ENCODE measurements around the gene FAM168A.

DNA sequence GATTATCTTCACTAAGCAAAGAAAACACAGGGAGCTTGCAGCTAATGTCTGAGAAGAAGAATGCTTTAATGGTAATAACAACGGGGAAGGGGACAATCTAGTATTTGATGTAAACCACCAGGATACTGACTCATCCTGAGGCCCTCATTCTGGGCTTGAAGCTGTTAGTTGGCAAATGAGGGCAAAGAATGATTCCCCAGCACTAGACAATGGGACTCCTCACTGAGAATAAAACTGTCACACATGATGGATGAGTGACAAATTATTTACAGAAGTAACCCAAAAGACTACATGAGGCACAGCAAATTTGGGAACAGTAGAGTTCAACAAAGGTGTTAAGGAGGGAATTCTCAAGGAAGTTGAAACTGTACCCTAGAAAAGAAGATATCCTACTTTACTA, 76.3 kb downstream of the FAM168A start:
- TF ChIP-seq, protein P1, sequence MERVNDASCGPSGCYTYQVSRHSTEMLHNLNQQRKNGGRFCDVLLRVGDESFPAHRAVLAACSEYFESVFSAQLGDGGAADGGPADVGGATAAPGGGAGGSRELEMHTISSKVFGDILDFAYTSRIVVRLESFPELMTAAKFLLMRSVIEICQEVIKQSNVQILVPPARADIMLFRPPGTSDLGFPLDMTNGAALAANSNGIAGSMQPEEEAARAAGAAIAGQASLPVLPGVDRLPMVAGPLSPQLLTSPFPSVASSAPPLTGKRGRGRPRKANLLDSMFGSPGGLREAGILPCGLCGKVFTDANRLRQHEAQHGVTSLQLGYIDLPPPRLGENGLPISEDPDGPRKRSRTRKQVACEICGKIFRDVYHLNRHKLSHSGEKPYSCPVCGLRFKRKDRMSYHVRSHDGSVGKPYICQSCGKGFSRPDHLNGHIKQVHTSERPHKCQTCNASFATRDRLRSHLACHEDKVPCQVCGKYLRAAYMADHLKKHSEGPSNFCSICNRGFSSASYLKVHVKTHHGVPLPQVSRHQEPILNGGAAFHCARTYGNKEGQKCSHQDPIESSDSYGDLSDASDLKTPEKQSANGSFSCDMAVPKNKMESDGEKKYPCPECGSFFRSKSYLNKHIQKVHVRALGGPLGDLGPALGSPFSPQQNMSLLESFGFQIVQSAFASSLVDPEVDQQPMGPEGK (CRISPR knock-in tag; IDR thresholded peaks at IDR 0.05; ENCODE audit: borderline replicate concordance) = no peak
- TF ChIP-seq CSDC2 (CRISPR knock-in tag; IDR thresholded peaks at IDR 0.05) (no peak), RARB (CRISPR knock-in tag; IDR thresholded peaks at IDR 0.05) (no peak), SNAI2 (CRISPR knock-in tag; IDR thresholded peaks at IDR 0.05) (no peak), TOX (CRISPR knock-in tag; IDR thresholded peaks at IDR 0.05; ENCODE audit: borderline replicate concordance) (no peak), BACH2 (CRISPR knock-in tag; IDR thresholded peaks at IDR 0.05; ENCODE audit: borderline replicate concordance) (no peak), OSR1 (CRISPR knock-in tag; IDR thresholded peaks at IDR 0.05) (no peak), ESRRG (CRISPR knock-in tag; IDR thresholded peaks at IDR 0.05) (no peak)
- TF ChIP-seq, protein P2, sequence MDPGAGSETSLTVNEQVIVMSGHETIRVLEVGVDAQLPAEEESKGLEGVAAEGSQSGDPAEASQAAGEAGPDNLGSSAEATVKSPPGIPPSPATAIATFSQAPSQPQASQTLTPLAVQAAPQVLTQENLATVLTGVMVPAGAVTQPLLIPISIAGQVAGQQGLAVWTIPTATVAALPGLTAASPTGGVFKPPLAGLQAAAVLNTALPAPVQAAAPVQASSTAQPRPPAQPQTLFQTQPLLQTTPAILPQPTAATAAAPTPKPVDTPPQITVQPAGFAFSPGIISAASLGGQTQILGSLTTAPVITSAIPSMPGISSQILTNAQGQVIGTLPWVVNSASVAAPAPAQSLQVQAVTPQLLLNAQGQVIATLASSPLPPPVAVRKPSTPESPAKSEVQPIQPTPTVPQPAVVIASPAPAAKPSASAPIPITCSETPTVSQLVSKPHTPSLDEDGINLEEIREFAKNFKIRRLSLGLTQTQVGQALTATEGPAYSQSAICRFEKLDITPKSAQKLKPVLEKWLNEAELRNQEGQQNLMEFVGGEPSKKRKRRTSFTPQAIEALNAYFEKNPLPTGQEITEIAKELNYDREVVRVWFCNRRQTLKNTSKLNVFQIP (CRISPR knock-in tag; IDR thresholded peaks at IDR 0.05; ENCODE audit: borderline replicate concordance, low read depth) = no peak
- TF ChIP-seq, protein P3, sequence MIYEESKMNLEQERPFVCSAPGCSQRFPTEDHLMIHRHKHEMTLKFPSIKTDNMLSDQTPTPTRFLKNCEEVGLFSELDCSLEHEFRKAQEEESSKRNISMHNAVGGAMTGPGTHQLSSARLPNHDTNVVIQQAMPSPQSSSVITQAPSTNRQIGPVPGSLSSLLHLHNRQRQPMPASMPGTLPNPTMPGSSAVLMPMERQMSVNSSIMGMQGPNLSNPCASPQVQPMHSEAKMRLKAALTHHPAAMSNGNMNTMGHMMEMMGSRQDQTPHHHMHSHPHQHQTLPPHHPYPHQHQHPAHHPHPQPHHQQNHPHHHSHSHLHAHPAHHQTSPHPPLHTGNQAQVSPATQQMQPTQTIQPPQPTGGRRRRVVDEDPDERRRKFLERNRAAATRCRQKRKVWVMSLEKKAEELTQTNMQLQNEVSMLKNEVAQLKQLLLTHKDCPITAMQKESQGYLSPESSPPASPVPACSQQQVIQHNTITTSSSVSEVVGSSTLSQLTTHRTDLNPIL (CRISPR knock-in tag; IDR thresholded peaks at IDR 0.05; ENCODE audit: low read depth) = no peak
